Retinal pigment epithelial cell (primary cell): ENCODE measurements around the gene MSN.

ENCODE experiments used
- DNase-seq: peaks from one replicate; pipeline ENCODE4 v3.0.0-alpha.2; 2010; ENCODE audit warnings: low read depth
- H3K4me3 ChIP-seq: 2 replicates; pipeline ENCODE4 v1.5.1; 2011; ENCODE audit warnings: mild to moderate bottlenecking, low read length, control low read depth, moderate library complexity
- TF ChIP-seq, protein P1 (sequence below): conservative IDR thresholded peaks from 2 replicates; pipeline ENCODE4 v1.5.1; 2011; ENCODE audit warnings: low read depth, low read length, control low read depth, inconsistent platforms

Gene MSN

DNA sequence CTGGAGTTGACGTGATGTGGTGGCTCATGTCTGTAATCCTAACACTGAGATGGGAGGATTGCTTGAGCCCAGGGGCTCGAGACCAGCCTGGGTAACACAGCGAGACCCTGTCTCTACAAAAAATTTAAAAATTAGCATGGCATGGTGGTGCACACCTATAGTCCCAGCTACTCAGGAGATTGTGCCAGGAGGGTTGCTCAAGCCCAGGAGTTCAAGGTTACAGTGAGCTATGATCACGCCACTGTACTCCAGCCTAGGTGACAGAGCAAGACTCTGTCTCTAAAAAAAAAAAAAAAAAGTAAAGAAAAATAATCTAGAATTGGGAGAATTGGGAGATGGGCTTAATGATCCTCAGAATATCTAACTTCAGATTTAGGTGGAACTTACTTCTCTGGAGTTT is 51.1 kb downstream of the MSN start:
- TF ChIP-seq, protein P1, sequence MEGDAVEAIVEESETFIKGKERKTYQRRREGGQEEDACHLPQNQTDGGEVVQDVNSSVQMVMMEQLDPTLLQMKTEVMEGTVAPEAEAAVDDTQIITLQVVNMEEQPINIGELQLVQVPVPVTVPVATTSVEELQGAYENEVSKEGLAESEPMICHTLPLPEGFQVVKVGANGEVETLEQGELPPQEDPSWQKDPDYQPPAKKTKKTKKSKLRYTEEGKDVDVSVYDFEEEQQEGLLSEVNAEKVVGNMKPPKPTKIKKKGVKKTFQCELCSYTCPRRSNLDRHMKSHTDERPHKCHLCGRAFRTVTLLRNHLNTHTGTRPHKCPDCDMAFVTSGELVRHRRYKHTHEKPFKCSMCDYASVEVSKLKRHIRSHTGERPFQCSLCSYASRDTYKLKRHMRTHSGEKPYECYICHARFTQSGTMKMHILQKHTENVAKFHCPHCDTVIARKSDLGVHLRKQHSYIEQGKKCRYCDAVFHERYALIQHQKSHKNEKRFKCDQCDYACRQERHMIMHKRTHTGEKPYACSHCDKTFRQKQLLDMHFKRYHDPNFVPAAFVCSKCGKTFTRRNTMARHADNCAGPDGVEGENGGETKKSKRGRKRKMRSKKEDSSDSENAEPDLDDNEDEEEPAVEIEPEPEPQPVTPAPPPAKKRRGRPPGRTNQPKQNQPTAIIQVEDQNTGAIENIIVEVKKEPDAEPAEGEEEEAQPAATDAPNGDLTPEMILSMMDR = no peak
- no peak for DNase-seq
- H3K4me3 ChIP-seq = no peak overlapping the region

DNA sequence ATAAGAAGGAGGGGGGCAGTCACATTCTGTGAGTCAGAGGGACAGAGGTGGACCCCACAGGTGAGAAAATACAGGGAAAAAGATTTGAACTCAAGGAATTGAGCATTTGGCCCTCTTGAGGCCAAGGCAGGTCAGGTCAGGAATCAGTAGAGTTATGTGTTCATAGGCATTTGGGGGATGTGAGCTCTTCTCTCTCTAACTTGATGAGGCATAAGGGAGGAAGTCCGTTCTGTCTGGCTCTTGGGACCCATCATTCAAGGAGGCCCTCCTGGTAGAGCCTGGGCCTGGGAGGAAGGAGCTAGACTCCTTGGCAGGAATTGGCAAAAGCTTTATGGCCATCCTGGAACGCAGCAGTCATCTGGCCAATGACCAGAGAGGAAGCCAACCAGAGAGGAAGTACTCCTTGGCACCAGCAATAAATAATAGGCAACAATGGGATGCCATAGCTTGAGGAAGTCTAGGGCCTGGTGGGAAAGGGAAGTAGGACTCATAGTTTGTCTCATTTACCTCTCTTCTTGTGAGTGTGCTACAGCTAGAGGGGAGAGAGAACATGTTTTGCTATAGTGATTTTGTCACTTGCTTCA is 53.0 kb downstream of the MSN start:
- no peak for DNase-seq
- TF ChIP-seq, protein P1 = no peak
- H3K4me3 ChIP-seq = no peak overlapping the region

DNA sequence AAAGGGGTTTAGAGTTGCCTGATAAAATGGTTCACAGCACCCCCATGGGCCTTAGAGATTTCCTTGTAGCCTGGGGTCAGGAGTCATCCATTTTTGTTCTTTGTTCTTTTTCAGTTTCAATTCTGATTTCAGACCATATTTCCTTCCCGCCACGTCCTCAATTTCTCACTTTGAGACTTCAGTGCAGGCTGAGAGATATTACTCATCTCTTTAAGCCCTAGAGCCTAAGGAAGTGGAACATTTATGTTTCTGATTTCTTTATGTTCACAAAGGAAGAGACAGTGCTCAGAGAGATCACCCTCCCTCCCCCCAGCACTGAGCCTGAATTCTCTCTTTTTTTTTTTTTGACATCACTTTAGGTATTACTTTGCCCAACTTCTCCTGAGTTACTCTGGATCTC is 56.3 kb downstream of the MSN start:
- TF ChIP-seq, protein P1 = no peak
- DNase-seq = no peak

DNA sequence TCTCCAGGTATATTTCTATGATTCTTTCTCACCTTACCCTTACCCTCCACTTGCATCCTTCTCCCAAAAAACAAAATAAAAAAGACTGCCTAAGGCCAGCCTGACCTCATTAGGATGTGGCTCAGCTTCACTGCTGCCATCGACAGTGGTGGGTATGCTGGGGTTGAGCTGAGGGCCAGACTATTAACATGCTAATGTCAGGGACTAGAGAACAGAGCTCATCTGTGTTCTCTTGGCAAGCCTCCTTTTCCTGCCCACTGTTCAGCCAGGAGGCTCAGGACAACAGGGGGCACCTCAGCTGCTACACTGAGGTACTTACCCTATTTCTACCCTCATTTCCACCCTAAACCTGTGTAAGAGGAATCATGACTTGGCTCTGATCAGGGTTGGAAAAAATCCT is 59.3 kb downstream of the MSN start:
- H3K4me3 ChIP-seq = no peak overlapping the region
- DNase-seq = no peak
- TF ChIP-seq, protein P1 = no peak

More for the DNA sequence above, 56.3 kb downstream of the MSN start:
- no peak overlapping the region for H3K4me3 ChIP-seq

DNA sequence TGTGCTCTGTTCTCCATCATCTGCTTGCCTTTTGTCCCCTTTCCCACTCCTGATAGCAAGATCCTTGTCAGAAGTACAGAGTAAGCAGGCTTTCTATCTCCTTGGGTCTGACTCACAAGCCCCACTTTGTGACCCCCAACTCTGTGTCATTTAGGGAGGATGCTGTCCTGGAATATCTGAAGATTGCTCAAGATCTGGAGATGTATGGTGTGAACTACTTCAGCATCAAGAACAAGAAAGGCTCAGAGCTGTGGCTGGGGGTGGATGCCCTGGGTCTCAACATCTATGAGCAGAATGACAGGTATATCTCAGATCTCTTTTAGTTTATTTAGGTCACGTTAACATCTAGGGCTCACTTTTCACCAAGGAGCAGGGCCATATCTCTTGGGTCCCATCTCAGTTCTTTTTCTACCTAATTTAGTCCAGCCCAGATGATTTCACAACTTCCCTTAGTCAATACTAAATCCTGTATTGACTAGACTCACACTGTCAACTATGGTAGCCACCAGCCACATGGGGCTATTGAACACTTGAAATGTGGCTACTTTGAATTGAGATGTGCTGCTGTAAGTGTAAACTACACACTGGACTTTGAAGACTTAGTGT is 64.3 kb downstream of the MSN start:
- H3K4me3 ChIP-seq = no peak overlapping the region
- DNase-seq = no peak
- TF ChIP-seq, protein P1 = no peak

DNA sequence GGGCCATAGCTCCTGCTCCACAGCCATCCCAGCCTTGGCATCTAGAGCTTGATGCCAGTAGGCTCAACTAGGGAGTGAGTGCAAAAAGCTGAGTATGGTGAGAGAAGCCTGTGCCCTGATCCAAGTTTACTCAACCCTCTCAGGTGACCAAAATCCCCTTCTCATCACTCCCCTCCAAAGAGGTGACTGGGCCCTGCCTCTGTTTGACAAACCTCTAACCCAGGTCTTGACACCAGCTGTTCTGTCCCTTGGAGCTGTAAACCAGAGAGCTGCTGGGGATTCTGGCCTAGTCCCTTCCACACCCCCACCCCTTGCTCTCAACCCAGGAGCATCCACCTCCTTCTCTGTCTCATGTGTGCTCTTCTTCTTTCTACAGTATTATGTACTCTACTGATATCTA is 73.5 kb downstream of the MSN start:
- TF ChIP-seq, protein P1 = no peak
- no peak overlapping the region for H3K4me3 ChIP-seq
- DNase-seq = no peak

DNA sequence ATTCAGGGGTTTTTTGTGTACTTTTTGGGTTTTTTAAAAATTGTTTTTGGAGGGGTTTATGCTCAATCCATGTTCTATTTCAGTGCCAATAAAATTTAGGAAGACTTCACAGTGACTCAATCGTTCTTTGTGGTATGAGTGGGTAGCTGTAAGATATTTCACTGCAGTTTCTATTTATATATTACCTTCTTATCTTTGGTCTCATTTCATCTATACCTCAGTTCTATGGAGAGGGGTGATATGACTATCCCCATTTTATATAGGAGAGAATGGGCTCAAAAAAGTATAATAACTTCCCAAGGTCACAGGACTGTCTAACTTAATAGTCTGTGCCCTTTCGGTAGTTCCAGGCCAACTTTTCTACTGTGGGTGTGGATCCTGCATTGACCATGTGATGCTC is 74.4 kb downstream of the MSN start:
- no peak overlapping the region for H3K4me3 ChIP-seq
- no peak for DNase-seq
- TF ChIP-seq, protein P1 = no peak
